Neural cell (in vitro differentiated cells): ENCODE data around the gene TIGD4.

ENCODE experiments used
- EP300 ChIP-seq: fragments of 450-650 bp; conservative IDR thresholded peaks from 2 replicates; pipeline ENCODE4 v1.6.1; 2014; ENCODE audit warnings: antibody characterized with exemption, mild to moderate bottlenecking, moderate library complexity; ENCODE audit not compliant: poor library complexity, severe bottlenecking
- EZH2 ChIP-seq: fragments of 200-600, 300-800 bp; shearing (Covaris generic), sonication (generic); IDR thresholded peaks from 2 replicates; pipeline ENCODE4 v1.6.1; 2014; ENCODE audit warnings: antibody characterized with exemption, low read length, borderline replicate concordance, mild to moderate bottlenecking; ENCODE audit not compliant: insufficient read depth, poor library complexity, severe bottlenecking
- MXI1 ChIP-seq: fragments of 450-650 bp; conservative IDR thresholded peaks from 2 replicates; pipeline ENCODE4 v1.6.1; 2014; ENCODE audit warnings: antibody characterized with exemption, mild to moderate bottlenecking; ENCODE audit not compliant: poor library complexity, severe bottlenecking
- POLR2AphosphoS5 ChIP-seq: IDR thresholded peaks from 2 replicates; pipeline ENCODE4 v1.6.1; 2012
- RAD21 ChIP-seq: fragments of 450-650 bp; conservative IDR thresholded peaks from 2 replicates; pipeline ENCODE4 v1.6.1; 2014; ENCODE audit warnings: antibody characterized with exemption, mild to moderate bottlenecking, moderate library complexity
- TAF1 ChIP-seq: IDR thresholded peaks from 2 replicates; pipeline ENCODE4 v1.6.1; 2012; ENCODE audit warnings: low read depth
- TF ChIP-seq, protein P1 (sequence below): fragments of 450-650 bp; IDR thresholded peaks from 2 replicates; pipeline ENCODE4 v1.5.1; 2014; ENCODE audit warnings: antibody characterized with exemption, mild to moderate bottlenecking, moderate library complexity; ENCODE audit not compliant: poor library complexity, severe bottlenecking
- TF ChIP-seq, protein P2 (sequence below): IDR thresholded peaks from 2 replicates; pipeline ENCODE4 v1.6.1; 2012; ENCODE audit warnings: borderline replicate concordance

DNA sequence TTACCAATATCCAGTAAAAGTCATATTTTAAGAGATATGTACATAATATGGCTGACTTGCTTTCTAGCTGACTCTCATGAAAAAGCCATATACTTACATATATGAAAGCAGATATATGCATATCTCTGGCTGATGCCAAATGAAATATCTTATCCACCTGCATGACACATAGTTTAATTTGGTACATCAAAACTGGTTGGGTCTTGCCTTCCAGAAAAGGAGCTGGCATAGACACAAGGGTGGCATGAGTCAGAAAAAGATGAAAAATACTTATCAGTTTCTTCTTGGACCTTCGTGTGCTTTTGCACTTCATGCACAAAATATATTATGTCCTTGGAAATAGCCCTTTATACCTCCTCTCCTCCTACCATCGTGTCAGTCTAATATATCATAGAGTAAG, 32.1 kb downstream of the TIGD4 start:
- TF ChIP-seq, protein P1, sequence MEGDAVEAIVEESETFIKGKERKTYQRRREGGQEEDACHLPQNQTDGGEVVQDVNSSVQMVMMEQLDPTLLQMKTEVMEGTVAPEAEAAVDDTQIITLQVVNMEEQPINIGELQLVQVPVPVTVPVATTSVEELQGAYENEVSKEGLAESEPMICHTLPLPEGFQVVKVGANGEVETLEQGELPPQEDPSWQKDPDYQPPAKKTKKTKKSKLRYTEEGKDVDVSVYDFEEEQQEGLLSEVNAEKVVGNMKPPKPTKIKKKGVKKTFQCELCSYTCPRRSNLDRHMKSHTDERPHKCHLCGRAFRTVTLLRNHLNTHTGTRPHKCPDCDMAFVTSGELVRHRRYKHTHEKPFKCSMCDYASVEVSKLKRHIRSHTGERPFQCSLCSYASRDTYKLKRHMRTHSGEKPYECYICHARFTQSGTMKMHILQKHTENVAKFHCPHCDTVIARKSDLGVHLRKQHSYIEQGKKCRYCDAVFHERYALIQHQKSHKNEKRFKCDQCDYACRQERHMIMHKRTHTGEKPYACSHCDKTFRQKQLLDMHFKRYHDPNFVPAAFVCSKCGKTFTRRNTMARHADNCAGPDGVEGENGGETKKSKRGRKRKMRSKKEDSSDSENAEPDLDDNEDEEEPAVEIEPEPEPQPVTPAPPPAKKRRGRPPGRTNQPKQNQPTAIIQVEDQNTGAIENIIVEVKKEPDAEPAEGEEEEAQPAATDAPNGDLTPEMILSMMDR, result no peak
- TF ChIP-seq TAF1 (no peak), POLR2AphosphoS5 (no peak), RAD21 (no peak), MXI1 (no peak), EP300 (no peak), EZH2 (no peak)
- TF ChIP-seq, protein P2, sequence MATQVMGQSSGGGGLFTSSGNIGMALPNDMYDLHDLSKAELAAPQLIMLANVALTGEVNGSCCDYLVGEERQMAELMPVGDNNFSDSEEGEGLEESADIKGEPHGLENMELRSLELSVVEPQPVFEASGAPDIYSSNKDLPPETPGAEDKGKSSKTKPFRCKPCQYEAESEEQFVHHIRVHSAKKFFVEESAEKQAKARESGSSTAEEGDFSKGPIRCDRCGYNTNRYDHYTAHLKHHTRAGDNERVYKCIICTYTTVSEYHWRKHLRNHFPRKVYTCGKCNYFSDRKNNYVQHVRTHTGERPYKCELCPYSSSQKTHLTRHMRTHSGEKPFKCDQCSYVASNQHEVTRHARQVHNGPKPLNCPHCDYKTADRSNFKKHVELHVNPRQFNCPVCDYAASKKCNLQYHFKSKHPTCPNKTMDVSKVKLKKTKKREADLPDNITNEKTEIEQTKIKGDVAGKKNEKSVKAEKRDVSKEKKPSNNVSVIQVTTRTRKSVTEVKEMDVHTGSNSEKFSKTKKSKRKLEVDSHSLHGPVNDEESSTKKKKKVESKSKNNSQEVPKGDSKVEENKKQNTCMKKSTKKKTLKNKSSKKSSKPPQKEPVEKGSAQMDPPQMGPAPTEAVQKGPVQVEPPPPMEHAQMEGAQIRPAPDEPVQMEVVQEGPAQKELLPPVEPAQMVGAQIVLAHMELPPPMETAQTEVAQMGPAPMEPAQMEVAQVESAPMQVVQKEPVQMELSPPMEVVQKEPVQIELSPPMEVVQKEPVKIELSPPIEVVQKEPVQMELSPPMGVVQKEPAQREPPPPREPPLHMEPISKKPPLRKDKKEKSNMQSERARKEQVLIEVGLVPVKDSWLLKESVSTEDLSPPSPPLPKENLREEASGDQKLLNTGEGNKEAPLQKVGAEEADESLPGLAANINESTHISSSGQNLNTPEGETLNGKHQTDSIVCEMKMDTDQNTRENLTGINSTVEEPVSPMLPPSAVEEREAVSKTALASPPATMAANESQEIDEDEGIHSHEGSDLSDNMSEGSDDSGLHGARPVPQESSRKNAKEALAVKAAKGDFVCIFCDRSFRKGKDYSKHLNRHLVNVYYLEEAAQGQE, result no peak
